Upper lobe of left lung (tissue), 4 donors: ENCODE measurements around the gene ASNSD1.

Source experiments
- CTCF ChIP-seq, 6 experiments: fragments of 450-650 bp in 4 of 6; fragments of 200-600 bp in 2 of 6; sonication (generic) in 2 of 6; IDR thresholded peaks; one replicate each; pipeline ENCODE4 v1.5.1; 2016 to 2019; ENCODE audit warnings: antibody characterized with exemption in 6 of 6
- EP300 ChIP-seq, 4 donors: sonication (generic); formaldehyde crosslinking; IDR thresholded peaks; one replicate each; pipeline ENCODE4 v1.5.1; 2017; ENCODE audit warnings: antibody characterized with exemption in 4 of 4, control low read depth in 2 of 4
- POLR2A ChIP-seq, 4 donors: fragments of 450-650 bp; IDR thresholded peaks; one replicate each; pipeline ENCODE4 v1.5.1; 2016 to 2017; ENCODE audit warnings: antibody characterized with exemption in 4 of 4, mild to moderate bottlenecking in 2 of 4

GRCh38 chr2:189638301-189639006, 22.8 kb upstream of the ASNSD1 start:
- TF ChIP-seq CTCF (IDR thresholded peaks at IDR 0.05) (no peak), POLR2A (IDR thresholded peaks at IDR 0.05) (no peak), EP300 (IDR thresholded peaks at IDR 0.05) (no peak)
